ENCODE data around the gene KIAA1755.

KIAA1755 gene

DNA sequence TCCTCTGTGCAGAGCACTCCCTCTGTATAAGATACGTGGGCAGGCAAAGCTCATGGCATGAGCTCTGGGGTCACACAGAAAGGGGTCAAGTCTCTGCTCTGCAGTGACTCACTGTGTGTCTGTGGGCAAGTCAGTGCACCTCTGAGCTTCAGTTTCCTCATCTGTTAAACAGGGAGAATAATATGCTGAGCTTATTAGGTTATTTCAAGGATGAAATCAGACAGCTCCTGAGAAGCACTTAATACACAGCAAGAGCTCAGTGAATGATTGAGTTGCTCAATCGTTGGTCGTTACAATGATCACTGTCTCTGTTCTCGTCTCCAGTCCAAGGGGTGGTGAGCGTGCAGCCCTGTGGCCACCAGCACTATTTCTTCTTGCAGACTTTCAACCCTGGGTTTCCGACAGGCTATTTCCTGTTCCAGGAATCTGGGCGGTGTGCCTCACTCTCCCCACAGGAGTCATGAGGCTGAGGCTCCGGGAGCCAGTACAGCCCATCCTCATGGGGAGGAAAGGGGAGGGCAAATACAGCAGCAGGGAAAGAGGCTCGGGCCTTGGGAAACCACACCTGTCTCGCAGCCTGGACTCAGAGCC lies 28.9 kb downstream of the KIAA1755 start:
- peak; percentile 47 to 78 (median 62) for DNase-seq

DNA sequence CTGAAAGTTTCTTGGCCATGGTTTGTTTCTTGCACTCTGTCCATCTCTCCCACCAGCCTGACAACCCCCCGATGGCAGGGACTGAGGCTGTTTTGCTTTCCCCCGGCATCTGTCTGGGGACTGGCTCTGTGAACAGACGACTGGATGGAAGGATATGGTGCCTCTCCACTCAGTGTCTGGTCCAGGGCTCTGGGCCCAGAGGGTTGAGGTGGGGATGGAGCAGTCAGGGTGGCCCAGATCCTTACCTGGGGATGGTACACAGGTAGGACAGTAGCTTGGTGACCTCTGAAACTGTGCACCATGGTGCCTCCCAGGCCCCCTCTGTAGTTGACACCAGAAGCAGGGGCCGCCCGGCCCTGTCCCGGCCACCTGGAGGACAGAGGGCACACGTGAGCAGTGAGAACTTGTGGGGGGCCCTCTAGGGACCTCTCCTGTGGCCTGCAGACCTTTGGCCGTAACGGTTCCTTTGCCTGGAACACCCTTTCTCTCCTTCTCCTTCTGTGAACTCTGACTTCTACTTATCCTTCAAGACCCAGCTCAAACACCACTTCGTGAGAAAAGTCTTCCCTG lies 29.5 kb downstream of the KIAA1755 start:
- no peak for DNase-seq

DNA sequence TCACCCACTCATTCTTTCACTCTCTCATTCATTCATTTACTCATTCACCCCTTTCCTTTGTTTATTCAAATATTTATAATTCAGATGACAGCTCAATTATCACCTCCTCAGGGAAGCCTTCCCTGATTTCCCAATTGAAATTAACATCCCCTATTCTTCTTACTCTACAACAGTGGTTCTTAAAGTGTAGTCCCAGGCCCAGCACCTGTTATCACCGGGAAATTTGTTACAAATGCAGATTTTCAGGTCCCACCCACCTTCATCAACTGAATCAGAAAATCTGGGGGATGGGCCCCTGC lies 30.3 kb downstream of the KIAA1755 start:
- no peak for DNase-seq

DNA sequence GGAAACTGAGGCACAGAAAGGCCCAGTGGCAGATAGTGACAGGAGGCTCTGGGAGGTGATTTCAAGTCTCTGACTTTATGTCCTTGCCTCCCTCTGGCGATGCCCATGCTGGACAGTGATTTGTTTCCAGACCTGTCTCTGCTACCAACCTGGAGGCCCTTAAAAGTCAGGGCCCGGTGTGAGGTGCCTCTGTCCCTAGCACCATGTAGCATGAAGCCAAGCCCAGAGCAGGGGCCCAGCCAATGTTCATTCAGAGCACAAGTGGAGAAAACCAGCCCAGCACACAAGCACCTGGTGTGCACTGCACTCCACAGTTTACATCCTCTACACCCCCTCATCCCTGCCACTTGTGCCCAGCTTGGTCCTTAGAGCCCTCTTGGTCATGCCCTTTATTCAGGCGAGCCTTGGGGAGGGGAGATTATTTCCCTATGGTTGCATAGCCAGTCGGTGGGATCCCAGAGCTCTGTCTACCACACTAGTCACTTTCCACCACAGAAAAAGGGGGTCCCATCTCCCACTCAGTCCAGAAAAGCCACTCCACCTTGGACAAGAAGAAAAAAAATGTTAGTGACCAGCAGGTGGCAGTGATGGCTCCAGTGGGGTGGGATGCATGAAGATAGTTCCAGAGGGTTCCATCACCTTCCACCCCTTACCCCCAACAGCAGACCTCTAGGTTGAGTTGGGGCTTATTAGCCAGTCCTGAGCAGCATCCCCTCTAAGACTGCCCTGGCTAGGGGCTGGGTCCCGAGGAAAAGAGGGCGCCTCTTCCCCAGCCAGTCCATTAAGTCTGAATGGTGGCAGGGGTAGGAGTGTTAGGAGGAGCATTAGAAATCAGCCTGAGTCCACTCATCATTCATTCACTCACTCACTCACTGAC lies 30.9 kb downstream of the KIAA1755 start:
- DNase-seq, result peak; percentile 46 to 70 (median 62)

DNA sequence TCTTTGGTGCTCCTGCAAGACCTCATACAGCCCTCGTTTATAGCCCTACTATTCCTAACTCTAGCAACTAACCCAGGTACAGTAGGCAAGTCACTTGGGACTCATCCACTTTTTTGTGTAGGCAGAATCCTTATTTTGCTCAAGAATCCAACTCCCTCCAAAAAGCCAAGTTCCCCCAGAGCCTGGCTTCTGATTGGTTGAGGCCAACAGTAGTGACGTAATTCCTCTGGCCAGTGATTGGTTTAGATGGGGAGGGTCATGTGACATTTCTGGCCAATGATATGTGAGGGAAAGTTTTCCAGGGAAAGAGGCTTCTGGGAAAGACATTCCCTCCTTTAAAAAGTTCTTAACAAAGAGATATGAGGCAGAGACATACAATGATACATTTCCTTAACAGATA lies 32.1 kb downstream of the KIAA1755 start:
- DNase-seq, result no peak

DNA sequence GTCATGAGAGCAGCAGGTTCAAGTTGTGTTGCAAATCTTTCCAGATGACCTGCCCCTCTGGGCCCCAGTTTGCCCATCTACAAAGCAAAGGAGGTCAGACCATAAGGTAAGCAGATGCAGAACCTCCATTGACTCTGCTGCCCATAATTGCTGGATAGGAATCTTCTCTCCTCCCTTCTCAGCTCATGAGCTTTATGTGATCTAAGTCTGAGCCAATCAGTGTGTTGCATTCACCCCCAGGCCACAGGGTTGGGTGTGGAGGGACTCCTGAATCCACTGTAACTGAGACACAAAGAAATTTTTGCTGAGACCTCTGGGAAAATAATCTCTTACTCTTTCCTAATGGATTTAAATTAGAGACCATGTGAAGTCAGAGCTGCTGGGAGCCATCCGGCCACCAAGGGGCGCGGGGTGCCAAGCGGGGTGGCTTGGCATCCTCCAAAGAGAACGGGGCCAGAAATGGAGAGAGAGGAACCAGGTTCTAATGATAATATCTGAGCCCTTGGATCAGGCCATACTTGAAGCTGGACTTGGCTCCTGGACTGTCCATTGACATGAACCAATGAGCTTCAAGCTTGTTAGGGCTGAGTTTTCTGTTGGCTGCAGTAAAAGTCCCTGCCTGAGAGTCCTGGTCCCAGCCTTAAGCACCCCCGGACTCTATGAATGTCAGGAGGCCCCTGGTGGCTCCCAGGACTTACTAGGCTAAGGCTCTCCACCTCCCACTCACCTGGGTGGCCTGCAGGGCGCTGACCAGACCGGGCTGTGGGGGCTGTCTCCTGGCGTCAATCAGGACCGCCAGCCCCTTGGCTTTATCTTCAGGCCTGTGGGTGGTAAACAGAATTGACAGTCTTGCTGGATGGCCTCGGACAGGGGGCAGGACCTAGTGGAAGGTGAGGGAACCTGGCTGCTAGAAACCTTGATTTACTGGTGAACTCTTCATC lies 32.8 kb downstream of the KIAA1755 start:
- DNase-seq, result no peak

DNA sequence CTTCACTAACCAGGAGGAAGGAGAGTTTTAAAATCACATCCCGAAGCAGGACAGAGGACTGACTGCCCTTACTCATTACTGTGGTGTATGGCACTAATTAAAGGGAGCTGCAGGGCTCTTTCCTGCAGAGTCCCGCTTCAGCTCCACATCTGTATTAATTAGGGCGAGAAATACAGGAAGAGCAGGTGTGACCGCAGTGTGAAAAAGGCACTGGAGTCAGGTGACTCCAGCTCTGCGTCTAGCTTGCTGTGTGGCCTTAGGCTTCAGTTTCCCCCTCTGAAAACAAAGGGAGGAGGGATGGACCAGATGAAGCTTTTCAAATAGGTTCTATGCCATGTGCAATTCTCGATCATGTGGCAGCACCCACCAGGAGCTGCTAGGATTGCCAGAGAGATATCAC lies 34.0 kb downstream of the KIAA1755 start:
- no peak for DNase-seq

DNA sequence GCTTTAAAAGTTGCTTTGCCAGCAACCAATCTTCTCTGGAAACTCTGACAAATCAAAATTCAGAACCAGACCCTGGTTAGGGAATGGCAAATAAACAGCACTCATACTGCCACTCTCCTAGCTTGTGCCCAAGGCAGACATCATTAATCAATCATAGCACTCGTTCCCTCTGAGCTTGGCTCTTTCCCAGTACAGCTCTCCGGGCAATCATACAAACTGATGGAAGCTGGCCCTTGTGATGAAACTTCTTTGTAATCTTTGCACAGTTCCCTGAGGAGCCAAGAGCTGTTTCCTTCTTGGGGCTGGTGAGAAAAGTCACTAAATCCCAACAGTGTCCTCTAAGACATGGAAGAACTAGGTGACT lies 34.7 kb downstream of the KIAA1755 start:
- no peak for DNase-seq

DNA sequence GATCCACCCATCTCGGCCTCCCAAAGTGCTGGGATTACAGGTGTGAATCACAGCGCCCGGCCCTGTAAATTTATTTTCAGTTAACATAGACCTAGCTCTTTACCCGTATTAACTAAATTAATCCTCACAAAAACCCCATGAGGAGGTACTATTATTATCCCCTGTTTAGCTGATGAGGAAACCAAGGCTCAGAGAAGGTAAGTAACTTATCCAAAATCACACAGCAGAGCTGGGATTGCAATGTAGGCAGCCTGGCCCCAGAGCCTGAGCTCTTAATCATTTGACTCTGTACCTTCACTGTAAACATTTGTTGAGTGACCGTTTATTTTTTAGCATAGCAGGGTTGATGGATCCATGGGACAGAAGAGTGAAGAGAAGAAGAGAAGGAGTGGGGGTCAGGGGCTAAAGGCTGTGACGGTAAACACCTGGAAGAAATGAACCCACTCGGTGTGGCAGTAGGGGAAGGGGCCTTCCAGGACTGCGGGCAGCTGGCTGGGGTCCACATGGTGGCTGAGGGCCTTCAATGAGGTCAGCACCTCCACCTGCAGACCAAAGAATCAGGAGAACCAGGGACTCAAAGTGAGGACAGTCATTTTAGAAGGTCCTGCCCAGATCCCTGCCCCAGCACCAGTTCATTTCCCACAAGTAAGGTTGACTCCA lies 35.2 kb downstream of the KIAA1755 start:
- no peak for DNase-seq

DNA sequence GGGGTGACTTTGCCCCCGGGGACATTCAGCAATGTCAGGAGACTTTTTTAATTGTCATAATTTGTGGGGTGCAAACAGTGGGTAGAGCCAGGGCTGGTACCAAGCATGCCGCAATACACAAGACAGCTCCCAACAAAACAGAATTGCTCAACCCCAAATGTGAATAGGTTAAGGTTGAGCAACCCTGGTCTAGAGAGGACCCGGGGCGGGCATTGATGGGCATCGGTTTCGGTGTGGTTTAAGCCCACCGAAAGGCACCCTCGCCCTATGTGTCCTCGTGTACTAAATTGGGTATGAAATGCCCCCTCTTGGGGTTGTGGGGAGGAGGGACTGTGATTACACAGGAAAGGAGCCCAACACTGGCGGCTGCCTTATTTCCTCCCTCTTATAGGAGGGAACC lies 36.0 kb downstream of the KIAA1755 start:
- DNase-seq, result peak in 1 of 4 experiments; percentile 44

DNA sequence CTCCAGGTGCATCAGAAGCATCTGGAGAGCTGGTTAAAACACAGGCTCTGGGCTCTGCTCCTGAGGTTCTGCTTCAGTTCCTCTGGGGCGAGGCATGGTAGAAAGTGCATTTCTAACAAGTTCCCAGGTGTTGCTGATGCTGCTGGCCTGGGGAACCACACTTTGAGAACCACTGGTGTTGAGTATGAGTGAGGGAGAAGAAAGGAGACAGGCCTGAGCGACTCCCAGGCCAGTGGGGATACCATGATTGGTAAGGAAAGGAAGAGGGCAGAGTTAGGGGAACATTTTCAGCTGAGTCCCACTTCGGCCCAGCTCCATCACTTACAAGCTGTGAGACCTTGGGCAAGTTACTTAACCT lies 36.8 kb downstream of the KIAA1755 start:
- DNase-seq, result no peak

DNA sequence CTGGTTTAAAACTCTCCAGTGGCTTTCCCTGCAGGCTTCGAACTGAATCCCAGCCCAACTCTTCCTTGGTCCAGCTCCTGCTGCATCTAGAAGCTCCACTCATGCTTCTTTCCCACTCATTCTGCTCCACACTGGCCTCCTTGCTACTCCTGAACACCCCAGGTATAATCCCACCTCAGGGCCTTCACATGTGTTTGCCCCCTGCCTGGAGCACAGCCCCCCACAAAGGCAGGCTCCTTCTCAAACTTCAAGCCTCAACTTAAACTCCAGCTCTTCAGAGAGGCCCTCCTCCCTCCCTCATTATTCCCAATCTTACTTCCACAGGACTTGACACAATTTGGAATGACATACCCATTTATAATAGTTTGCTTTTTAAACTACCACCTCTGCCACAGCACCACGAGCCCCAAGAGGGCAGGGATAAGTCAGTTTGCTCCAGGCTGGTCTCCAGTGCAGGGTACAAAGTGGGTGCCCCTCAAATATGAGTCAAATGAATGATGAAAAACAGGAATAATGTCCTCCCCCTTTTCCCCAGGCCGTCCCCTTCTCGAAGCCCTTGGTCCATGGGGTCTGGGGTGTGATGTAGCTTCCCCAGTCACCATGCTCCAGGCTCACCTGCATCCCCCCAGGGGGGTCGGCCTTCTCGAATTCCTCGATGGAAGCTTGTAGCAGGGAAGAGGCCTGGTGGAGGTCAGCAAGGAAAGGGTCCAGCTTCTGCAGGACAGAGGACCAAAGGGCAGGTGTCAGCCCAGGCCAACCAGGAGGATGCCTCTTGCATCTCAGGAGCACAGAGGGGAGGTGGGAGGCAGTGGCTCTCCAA lies 37.4 kb downstream of the KIAA1755 start:
- no peak for DNase-seq

DNA sequence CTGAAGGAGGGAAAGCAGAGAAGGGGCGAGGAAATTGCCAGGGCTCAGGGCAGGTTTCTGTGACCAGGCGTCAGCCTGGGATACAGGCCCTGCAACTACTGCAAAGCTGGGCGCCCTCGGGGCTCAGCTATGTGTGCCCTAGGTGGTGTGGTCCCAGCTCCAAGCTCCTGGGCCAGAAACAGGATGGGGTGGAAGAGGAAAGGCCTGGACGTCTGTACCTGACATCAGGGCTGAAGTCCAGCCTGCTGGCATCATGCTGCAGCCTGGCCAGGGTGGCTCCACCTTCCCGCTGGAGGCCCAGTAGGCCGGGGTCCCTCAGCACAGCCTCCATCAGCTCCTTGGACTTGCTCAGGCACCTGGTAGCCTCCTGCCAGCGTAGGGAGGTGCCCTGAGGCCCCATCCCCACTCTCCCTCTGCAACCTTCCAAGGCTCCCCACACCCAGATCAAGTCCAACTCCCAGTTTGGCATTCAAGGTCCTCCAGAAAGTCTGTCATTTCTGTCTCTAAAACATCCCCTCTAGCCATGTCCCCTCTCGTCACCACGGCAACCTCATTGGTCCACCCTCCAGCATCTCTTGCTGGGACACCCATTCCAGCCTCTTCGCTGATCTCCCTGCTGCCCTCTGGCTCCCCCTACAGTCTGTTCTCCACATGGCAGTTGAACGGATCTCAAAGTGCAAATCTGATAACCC lies 38.2 kb downstream of the KIAA1755 start:
- peak; percentile 77 to 89 (median 86) for DNase-seq

DNA sequence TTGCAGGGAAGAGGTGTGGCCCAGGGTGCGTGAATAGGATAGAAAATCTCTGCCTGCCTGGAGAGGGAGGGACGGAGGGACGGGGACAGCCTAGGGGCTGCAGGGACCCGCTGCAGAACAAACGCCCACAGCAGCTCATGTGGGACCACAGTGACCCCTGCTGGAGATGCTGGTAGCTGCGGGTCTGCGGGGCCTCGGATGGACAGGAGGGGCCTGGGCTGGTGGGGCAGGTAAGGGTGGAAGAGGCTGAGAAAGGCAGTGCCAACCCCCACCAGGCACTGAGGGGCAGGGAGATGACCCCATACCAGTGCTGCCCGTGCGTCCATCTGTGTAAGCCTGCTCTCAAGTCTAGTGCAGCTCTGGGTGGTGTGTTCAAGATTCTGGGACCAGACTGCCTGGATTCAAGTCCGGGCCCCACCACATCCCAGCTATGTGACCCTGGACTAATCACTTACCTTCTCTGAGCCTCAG lies 39.4 kb downstream of the KIAA1755 start:
- peak; percentile 69 to 83 (median 82) for DNase-seq

DNA sequence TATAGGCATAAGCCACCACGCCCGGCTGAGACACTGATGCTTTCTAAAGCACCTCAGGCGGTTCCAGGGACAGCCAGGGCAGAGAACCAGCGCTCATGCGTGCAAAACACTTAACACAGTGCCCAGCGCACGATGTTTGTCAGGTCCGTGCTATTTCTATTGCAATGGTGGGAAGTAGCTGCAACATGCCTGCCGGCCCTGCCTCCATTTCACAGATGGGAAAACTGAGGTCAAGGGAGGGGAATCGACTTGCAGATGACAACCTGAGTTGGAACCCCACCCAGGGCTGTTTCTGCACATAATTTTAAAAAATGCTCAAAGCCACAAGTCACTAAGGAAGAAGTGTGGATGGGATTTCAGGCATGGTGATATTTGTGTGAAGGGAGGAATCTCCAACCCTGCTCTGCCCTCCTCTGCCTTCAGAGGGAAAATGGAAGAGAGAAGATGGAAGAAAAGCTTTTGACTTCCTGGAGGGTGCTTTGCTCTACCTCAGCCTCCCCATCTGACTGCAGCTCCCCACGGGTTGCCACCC lies 39.9 kb downstream of the KIAA1755 start:
- DNase-seq, result no peak

DNA sequence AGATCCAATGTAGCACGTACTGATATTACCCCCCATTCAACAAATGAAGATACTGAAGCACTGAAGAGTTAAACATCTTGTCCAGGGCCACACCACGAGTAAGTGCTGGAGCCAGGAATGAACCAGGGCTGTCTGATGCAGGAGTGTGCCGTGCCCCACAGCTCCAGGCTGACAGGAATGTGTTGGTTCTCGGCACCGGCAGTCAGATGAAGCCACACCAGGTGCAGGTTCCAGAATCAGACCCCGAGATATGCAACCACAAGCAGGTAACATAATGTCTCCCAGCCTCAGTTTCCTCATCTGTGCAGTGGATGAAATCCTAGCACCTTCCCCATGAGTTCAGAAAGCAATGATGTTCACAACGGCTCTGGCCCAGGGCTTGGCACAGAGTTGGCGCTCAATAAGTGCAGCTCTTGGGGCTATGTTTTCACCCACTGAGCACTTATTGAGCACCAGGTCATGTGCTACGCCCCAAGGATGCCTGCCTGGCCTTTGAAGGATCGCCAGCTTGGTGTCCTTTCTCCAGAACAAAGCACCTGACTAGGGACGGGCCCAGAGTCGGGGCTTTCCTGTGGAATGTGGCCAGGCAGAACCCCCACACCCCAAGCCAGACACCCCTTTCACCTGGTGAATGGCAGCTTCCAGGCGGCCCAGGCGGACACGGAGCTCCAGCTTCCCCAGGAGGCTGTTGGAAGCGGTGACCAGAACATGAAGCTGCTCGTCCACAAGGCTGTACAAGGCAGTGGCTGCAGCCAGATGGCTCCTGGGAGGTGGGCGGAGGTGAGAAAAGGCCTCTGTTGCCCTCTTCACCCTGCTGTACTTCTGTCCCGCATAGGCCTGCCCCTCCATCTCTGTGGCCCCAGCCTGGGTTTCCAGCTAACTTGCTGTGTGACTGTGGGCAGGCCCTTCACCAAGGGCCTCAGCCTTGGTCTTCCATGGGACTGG lies 41.3 kb downstream of the KIAA1755 start:
- DNase-seq, result no peak

DNA sequence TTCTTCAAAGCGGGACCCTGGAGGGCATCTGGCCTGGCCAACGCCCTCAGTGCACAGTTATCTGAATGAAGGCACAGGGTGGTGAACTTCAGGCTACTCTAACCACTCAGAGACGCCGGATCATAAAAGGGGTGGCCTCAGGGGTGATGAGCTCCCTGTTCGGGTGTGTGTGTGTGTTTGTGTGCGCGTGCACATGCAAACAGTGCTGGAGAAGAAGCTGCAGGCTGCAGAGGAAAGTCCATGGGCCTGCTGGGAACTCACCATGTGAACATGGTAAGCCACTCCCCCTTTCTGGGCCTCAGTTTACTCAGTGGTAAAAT lies 42.0 kb downstream of the KIAA1755 start:
- no peak for DNase-seq

DNA sequence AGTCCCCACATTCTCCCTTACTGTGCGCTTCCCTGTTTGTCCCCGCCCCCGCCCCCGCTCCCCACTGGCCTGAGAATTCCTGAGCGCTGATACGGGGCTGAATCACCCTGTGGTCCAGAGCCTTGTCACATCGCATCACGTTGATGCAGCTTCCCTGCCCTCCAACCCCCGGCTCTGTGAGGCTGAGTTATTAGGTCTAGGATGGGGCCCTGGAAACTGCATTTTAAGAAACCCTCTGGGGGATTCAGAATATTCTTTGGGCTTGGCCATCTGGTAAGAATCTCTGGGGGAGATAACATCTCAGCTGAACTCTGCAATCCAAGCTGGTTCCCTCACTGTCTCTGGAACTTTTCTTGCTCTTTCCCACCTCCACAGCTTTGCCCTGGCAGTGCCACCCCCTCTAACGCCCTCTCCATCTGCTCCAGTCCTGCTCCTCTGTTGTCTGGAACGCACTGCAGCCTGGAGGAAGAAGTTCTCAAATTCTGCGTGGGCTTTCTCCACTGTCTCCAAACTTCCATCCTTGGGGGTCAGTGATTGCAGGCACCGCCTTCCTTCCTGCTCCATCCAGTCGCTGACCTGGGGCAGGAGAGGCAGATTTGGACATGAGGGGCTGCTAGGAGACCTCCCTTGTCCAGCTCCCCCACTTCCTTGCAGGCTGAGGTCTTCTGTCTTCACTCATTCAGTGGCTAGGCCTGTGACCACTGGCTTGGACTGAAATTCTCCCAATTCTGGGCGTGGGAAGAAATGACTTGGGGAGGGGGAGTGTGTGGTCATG lies 42.6 kb downstream of the KIAA1755 start:
- DNase-seq, result peak in 2 of 4 experiments; percentile 27 to 41
